Cortex of kidney (tissue), 1 donor: ENCODE results near the gene SPATC1L.
"Not testable (repeated sequence)": the region's sequence is repeated elsewhere in the genome, so short reads cannot be mapped to it uniquely, and the experiment has no call there.

ENCODE experiments used
- DNase-seq: peaks from one replicate; lab custom pipeline; 2025; lab: John Stamatoyannopoulos, UW

Gene SPATC1L

GRCh38 chr21:46183337-46183909 is 836 bp downstream of the SPATC1L start:
- not testable (repeated sequence) for DNase-seq

GRCh38 chr21:46182548-46183336 is 1.5 kb downstream of the SPATC1L start:
- DNase-seq, result no peak

- no peak for DNase-seq
These were observed 2.2 kb downstream of the SPATC1L start for GRCh38 chr21:46181953-46182547.

- no peak for DNase-seq
These were observed 2.8 kb downstream of the SPATC1L start for GRCh38 chr21:46181436-46181835.

DNA sequence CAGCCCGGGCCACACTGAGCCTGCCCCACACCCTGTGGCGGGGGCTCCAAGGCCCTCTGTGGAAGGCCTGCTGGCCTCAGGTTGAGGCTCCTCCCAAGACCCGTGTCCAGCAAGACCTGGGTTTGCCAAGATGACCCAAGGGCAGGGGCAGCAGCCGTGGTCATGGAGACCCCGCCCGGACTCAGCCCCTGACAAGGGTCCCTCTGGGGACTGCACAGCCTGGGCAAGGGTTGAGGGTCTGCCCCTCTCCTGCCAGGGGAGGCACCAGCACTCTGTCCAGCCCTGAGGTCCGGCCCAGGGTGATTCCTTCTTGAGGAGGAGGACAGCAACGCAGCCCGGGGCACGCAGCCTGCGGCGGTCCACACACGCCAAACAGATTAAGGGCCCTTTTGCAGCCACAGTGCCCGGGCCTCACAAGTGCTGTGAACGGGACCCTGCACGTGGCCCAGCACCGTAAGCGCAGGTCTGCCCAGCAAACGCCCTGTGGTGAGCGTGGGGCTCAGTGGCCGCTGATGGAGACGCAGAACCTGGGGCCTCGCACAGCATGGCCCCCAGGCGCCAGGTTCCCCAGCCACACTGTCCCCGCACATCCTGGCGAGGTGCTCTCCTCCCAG is 3.4 kb downstream of the SPATC1L start:
- DNase-seq, result no peak

- no peak for DNase-seq
These were observed 4.1 kb downstream of the SPATC1L start for GRCh38 chr21:46180079-46180722.

DNA sequence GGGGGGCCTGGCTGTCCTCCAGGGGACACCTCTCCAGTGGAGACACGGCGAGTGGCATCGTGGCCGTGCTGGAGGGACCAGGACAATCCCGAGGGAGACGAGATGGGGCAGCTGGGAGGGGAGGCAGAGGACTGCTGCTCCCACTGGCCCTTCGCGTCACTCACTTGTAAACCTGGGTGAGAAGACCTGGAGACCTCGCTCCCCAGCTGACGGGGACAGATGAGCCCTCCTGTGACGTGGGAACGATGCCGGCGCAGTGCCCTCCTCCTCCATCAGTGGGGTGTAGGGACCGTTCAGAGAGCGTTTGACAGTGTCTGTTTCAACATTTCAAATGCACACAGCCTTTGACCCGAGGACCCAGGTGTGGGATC is 4.6 kb downstream of the SPATC1L start:
- DNase-seq, result no peak

- no peak for DNase-seq
These were observed 5.3 kb downstream of the SPATC1L start for GRCh38 chr21:46178961-46179360.

GRCh38 chr21:46176443-46177129 is 7.7 kb downstream of the SPATC1L start:
- not testable (repeated sequence) for DNase-seq

DNA sequence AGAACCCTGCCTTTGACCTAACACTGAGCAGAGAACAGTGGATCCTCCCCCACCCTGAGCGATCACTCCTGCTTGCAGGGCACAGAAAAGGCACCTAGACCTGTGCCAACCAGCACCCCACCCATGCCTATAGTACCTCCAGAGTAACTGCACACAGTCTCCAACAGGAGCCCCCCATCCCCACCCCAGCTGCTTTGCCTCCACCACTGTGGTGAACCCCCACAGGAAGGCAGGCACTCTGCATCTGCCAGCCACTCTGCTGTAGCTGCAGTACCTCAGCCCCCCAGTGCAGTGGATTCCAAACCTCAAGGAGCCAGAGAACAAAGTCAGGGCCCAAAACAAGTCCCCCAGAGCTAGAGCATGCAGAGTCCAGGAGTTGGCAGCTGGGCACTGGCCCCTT is 10.7 kb downstream of the SPATC1L start:
- no peak for DNase-seq

- DNase-seq, result no peak
These were observed 11.3 kb downstream of the SPATC1L start for GRCh38 chr21:46172863-46173528.

DNA sequence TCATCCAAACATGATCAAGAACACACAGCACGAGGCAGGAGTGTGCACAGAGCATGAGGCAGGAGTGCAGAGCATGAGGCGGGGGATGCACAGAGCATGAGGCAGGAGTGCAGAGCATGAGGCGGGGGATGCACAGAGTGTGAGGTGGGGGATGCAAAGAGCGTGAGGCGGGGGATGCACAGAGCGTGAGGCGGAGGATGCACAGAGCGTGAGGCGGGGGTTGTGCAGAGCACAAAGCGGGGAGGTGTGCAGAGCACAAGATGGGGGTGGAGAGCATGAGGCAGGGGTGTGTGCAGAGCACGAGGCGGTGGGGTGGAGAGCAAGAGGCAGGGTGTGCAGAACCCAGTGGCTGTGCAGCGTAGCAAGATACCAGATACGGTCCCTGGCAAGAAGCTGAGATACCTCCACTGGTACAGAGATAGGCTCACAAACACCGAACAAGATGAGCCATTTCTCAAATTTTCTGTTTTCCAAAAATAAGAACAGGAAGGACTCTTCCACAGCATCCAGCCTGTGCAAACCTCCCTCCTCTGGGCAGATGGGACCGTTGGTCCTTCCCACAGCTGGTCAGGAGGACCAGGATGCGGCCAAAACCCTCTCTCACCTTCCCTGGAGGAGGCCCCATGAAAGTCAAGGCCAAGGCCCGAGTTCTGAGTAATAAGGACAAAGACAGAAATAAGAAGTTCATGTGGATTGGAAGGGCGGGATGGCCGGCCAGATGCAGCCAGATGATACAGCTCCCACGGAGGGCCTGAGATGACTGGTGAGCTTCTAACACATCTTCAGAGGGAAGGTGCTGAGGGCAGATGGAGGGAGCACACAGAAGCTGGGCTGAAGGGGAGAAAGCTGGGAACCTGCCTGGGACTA is 12.0 kb downstream of the SPATC1L start:
- no peak for DNase-seq

GRCh38 chr21:46171585-46171984 is 12.7 kb downstream of the SPATC1L start:
- no peak for DNase-seq

- not testable (repeated sequence) for DNase-seq
These were observed 13.6 kb downstream of the SPATC1L start for GRCh38 chr21:46170436-46171193.

- no peak for DNase-seq
These were observed 15.4 kb downstream of the SPATC1L start for GRCh38 chr21:46168659-46169386.

GRCh38 chr21:46168238-46168637 is 16.0 kb downstream of the SPATC1L start:
- no peak for DNase-seq

- DNase-seq, result no peak
These were observed 19.2 kb downstream of the SPATC1L start for GRCh38 chr21:46165098-46165497.

DNA sequence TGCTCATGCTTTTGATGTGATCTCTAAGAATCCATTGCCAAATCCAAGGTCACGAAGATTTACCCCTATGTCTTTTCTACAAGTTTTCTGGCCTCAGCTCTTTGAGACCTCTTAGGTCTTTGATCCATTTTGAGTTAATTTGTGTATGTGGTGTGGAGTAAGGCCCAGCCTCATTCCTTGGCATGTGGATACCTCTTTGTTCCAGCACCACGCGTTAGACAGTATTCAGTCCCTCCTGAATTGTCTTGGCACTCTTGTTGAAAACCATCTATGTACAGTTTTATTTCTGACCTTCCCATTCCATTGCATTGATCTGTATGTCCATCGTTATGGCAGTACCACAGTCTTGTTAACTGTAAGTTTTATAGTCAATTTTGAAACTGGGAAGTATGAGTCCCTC is 20.9 kb downstream of the SPATC1L start:
- DNase-seq, result no peak
